ENCODE data around the gene STEEP1. TPM values are rescaled to one million over a fixed set of nuclear protein-coding genes. Genes with fewer than 3 reads are reported as not detected.

Gene STEEP1
- total RNA-seq, 1 donor from 2014 or later, result 45.3 TPM

DNA sequence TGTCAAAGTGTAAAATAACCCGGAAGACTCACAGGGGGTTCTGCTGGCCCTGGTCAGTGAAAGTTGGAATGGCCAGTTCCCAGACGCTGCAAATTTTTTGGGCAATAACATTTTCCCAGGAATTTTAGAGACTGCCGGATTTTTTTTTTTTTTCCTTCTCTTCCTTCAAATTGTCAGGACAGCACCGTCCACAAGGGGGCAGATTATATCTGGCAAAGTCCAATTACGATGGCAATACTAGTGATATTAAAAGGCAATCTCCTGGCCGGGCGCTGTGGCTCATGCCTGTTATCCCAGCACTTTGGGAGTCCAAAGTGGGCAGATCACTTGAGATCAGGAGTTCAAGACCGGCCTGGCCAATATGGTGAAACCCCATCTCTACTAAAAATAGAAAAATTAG, 76.5 kb downstream of the STEEP1 start:
- DNase-seq, result peak; percentile 70

Other genes starting within 250 kb of the STEEP1 start
- 22.2 and 22.8 TPM in 2 replicates for gene SLC25A43, start 166.1 kb downstream of the STEEP1 start, total RNA-seq
- 221 and 297 TPM in 2 replicates for gene SLC25A5, start 97.0 kb downstream of the STEEP1 start, total RNA-seq
- gene UBE2A, start 9.2 kb upstream of the STEEP1 start, total RNA-seq, result 22.6 and 33.6 TPM in 2 replicates
- gene NKRF, start 41.0 kb upstream of the STEEP1 start, total RNA-seq, result 4.1 and 9.9 TPM in 2 replicates
- 22.8 and 40.9 TPM in 2 replicates for gene SEPTIN6, start 127.8 kb upstream of the STEEP1 start, total RNA-seq
- 0.05 TPM in 1 of 2 replicates, not detected in the other for gene SOWAHD, start 193.2 kb upstream of the STEEP1 start, total RNA-seq
- gene RPL39, start 226.2 kb upstream of the STEEP1 start, total RNA-seq, result 2,423 and 9,363 TPM in 2 replicates

Data from dermis blood vessel endothelial cell (primary cell).